ENCODE results near the gene ATP8B3. TPM values are rescaled to one million over a fixed set of nuclear protein-coding genes. Genes with fewer than 3 reads are reported as not detected.

The ATP8B3 gene
- total RNA-seq, 1 experiment from 2014 or later: 6.5 TPM

DNA sequence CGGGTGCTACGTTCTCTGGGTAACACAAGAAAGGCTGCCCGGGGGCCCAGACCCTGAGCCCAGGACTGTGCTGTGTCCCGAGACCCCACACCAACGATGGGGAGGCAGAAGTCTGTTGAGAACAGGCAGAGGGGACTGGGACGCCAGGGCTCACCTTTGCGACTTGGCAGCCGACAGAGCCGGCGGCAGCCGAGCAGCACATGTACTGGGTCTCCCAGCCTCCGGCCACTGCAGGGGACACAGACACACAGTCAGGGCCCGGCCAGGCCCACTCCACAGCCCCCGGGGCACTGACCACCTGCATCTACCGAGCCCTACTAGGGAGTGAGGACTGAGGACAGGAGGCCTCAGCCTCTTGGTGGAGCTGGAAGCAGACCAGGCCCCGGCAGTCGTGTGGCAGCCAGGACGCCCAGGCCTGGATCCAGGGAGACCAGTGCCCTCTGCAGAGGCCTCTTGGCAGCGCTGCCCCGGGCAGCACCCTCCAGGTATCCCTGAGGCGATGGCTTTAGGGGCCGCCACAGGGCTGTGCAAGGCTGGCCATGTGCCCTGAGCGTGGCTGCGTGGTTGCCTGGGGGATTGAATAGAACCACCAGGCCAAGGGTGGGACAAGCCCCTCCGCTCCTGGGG lies 5.6 kb upstream of the ATP8B3 start:
- no peak for DNase-seq (ENCODE audit: low read depth)

DNA sequence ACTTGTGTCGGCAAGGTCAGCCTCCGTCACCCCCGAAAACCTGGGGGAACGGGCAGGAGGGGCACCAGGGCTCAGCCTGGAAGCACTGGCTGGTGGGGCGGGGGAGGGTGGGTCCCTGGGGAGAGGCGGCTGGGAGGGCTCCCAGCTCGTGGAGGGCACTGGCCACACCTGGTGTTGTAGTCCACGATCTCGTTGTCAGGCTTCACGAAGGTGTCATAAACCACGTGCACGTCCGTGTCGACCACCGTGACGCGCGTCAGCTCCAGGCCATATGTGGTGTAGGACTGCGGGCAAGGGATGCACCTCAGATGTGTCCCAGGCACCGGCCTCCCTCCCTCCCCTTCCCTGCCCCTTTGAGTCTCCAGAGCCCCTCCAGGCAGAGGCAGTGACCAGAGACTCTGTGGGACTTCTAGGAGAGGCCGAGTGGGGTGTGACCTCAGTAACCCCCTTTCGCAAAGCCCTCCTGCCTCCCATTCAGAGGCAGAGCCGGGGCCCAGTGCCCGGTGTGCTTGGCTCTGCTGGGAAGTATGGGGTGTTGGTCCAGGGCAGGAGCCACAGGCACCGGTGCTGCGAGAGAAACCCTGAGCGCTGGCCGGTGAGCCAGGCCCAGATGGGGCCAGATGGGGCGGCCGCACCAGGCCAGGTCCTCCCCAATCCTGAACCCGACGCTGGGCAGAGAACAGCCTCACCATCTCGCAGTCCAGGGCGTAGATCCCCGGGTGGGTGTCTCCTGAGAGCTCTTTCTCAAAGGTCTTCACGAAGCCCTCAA lies 4.6 kb upstream of the ATP8B3 start:
- no peak for DNase-seq (ENCODE audit: low read depth)

DNA sequence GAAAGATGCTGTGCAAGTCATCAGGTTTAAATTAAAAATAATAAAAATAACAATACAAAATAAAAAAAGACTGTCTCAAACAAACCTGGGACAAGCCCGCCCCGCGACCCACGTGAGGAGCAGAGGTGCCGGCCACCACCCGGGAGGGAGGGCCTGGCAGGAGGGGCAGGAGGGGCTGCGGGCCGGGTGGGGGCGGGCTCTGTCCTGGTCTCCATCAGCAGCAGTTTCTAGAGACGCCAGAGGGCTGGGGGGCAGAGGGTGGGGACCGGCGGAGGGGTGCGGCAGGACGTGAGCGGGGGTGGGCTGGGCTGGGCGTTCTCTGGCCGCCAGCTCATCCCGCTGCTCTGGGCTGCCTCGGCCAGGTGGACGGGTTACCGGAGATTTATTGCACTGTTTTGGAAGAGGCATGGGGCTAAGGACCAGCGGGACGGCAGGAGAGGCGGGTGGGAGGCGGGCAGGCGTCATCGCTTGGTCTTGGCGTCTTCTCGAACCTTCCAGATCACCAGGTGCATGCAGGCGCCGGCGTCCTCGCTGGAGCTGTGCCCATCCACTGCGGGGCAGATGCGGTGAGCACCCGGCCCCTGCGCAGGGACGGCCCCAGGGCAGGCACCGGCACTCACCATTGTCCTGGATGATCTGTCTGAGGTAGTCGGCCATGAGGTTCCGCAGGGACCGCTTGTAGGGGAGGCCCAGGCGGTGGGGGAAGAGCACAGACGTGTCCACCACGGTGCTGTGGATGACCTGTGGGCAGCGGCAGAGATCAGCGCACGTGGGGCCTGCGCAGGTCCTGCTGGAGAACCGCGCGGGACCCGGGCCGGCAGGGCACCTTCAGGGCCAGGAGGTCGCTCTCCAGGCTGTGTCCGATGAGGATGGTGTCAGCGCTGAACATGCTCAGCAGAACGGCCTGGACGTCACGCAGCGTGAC lies 3.8 kb upstream of the ATP8B3 start:
- DNase-seq (ENCODE audit: low read depth): no peak

DNA sequence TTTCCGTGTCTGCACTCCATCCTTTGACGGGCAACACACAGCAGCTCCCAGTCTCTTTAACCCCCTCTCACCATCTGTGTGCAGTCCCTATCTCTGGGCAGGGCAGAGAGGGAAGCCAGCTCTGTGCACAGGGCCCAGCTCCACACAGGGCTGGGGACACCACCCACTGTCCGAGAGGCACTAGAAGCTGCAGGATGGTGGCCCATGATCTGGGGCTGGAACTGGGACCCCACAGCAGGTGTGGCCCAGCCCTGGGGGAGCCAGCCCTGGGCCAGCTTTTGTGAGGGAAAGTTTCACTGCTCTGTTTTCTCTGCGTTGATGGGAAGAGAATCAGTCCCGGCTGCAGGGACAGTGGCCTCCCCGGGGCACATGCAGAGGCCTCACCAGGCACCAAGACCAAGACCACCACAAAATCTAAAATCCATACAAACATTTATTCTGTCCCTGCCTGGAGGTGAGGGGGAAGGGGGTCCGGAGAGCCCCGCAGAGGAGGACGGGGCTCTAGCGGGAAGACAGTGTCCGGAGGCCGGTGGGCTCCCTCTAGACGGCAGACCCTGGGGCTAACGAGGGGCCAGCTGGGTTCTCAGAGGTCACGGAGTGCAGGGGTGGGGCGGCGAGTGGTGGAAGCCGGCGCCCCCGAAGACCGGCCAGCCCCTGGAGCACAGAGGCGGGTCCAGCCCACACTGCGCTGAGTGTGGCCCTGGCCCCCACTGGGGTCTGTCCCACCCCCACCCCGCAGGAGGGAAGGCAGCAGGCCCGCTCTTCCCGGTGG lies 2.9 kb upstream of the ATP8B3 start:
- DNase-seq (ENCODE audit: low read depth): no peak

DNA sequence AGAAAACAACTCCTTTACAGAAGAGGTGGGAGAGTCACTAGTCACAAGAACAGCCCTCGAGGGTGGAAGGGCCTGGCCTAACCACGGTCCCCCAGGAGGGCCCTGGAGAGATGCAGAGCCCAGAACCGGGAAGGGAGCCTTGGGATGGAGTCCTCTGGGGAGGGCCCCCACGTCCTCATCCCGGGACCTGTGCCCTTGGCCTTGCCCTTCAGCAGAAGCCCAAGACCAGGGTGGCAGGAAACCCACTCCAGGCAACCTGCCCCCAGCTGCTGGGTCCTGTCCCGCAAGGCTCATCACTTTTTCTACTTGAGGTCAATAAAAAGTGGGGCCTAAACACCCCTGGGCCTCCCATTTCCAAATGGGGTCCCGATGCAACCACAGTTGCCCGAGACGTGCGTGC lies 2.3 kb upstream of the ATP8B3 start:
- no peak for DNase-seq (ENCODE audit: low read depth)

DNA sequence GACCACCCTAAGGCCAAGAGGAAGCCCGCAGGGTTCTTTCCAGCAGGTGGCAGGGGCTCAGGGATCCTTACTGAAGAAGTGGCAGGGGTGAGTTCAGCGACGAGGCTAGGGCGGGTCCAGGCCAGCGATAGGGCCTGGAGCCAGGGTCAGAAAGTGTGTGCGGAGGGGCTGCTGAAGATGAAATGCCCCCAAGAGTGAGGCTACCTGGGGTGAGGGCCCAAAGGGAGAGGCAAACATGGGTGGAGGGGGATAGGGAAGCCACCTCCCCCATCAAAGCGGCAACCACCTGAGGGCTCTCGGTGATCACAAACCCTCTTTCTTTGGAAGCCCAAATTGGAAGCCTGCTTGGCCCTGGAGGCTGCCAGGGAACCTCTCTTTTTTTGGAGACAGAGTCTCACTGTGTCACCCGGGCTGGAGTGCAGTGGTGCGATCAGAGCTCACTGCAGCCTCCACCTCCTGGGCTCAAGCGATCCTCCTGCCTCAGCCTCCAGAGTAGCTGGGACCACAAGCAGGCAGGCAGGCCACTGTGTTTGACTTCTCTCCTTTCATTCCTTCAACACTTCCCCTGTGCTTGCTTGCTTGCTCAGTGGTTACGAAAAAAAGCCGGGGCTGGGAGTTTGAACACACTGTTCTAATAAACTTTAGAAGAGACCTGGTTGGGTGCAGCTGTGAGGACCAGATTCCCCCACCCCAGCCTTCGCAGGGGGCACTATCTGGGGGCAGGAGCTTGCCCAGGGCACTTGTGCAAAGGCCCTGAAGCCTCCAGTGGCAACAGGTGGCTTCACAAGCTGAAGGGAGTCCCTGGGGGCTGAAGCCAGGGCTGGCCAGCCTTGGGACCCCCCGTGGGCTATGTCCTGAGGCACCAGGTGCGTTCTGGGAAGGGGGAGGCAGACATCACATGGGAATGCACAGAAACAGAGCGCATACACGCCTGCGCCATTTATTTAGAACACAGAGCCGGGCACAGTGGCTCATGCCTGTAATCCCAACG lies 1.4 kb upstream of the ATP8B3 start:
- DNase-seq (ENCODE audit: low read depth): no peak

DNA sequence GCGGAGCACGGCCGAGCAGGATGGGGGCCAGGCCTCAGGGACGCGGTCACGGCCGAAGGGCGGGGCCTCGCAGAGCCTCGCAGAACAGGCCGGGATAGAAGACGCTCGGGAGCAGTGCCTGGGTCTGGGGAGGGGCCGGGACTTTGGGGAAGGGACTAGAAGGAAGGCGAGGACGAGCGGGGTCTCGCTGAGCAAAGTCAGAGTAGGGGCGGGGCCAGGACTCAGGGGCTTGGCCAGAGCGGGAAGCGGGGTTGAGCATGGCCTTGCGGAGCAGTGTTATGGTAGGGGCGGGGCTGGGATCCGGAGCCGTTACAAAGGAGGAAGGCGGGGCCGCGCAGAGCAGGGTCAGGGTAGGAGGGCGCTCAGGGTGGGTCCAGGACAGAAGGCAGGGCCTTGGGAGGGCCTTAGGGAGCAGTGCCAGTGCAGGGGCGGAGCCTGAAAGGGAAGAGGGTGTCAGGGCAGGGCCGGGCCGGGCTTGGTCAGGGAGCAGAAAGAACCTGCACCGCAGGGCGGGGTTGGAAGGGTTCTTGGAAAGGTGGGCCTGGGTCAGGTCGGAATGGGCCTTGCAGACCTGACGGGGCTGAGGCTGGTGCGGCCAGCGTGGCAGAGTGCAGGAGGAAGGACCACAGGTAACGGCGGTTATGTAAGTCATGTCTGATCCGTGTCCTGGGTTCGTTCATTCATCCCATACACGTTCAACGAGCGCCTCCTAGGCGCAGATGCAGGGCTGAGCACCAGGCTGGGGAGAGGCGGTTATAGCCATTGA lies 533 bp upstream of the ATP8B3 start:
- peak; percentile 93 for DNase-seq (ENCODE audit: low read depth)

DNA sequence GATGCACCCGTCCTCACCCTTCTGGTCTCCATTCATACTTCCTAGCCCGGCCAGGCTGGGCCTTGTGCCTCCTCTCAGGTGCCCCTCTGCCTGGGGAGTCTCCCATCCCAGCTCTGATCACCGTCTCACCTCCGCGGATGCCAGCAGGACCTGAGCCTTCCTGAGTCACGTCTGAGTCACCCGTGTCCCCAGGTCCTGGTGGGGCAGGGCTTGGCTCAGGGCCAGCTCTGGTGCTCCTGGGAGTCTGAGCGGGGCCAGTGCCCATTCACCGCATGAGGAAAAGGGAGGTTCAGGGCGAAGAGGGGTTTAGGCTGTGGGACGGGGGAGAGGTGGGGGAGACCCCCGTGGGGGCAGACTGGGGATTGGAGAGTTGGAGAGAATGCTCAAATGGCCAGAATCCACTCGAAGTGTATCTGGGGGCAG lies 593 bp downstream of the ATP8B3 start:
- DNase-seq (ENCODE audit: low read depth): peak; percentile 68

DNA sequence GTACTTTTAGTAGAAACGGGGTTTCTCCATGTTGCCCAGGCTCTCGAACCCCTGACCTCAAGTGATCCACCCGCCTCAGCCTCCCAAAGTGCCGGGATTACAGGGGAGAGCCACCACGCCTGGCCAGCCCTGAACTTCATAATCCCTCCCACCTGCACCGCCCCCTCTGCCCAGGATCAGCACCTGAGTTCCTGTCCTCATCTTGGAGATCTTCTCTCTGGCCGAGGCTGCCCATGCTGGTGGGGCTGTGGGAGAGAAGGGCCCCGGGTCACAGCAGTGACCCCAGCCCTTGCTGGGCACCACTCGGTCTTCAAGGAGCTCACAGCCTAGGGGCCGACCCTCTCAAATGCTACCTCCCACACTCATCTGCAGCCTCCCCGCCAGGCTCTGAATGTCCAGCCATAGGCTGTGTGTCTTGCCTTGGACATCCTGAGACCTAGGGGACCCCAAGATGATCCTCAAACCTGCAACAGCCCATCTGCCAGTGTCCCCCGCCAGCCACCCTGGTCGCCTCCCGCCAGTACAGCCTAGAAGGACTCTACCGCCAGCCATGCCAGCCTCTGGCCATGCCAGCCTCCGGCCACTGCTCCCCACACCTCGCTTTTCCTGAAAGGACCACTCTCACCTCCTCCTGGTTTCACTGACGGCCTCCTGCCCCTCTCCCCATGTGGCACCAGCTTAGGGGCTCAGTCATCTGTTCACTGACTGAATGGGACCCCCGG lies 1.5 kb downstream of the ATP8B3 start:
- DNase-seq (ENCODE audit: low read depth): no peak

DNA sequence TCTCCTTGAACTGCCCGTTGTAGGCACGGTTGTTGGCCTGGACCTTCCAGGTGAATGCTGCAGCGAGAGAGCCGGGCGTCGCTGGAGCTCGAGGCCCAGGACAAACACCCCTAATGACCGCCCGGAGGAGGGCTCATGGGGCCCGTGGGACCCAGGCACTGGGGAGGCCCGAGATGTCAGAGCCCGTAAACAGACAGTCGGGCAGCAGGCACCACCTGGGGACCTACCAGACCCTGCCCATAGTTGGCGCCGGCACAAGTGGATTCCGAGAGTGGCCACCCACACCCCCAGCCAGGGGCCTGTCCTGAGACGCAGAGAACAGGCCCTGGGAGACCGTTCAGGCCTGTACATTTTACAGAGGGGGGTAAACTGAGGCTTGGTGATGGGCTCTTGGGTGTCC lies 2.4 kb downstream of the ATP8B3 start:
- DNase-seq (ENCODE audit: low read depth): no peak

DNA sequence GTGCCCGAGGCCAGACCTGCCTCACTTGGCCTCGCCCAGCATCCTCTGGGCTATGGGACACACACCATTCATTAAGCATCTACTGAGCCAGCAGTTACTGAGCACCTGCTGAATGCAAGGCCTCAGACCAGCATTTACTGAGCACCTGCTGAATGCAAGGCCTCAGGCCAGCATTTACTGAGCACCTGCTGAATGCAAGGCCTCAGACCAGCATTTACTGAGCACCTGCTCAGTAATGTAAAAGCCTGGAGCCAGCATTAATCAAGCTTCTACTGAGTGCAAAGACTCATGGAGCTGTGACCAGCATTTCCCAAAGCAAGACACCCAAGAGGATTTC lies 3.7 kb downstream of the ATP8B3 start:
- DNase-seq (ENCODE audit: low read depth): no peak

DNA sequence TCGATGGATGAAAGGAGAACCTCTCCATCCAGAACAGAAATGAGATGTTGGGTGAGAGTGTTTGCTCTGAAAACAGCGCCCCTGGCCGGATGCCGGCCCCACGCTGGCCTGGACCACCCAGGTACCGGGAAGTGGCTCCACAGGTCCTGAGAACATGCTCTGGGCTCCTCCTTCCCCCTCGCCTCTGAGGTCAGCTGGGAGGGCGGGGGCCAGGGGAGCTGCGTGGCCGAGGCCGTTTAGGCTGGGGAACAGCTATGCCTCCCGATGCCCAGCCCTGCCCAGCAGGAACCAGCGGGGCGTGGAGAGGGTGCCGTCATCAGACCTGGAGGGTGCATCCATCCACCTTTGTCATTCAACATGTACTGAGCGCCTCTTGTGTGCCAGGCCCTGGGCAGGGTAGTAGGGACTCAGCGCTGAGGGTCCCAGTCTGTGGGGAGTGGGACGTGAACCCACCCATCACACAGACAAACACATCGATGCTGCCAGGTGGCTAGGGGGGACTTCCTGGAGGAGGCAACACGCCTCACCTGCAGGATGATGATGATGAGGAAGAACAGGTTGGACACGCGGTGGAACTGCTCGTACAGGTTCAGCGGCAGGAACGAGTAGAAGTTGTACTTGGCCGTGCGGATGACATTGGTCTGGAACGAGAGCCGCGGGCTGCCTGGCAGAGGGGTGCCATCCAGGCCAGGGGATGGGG lies 4.2 kb downstream of the ATP8B3 start:
- no peak for DNase-seq (ENCODE audit: low read depth)

DNA sequence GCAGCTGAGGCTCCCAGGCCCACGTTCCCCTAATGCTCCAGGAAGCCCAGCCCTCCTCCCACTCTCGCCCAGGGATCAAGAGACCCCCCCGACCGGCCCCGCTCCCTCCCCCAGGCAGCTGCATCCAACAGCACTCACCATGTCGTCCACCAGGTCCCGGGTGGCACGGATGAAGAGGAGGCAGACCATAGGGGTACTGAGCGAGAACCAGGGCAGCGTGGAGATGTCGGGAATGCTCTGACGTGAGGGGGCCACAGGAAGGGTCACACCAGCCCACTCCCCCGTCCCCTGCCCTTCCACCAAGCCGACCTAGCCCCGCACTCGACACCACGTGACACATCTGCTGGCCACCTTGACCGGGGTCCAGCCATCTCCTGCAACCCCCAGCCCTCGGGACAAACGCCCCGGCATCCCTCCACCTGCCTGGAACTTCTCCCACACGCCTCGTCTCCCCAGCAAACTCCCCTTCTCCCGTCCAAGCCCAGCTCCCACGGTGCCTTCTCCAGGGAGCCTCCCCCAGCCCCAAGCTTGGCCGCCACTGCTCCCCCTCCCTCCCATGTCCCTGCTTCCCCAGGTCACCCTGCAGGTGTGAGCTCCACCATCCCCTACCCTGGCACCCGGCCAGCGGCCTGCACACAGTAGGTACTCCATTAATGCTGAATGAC lies 4.9 kb downstream of the ATP8B3 start:
- no peak for DNase-seq (ENCODE audit: low read depth)

DNA sequence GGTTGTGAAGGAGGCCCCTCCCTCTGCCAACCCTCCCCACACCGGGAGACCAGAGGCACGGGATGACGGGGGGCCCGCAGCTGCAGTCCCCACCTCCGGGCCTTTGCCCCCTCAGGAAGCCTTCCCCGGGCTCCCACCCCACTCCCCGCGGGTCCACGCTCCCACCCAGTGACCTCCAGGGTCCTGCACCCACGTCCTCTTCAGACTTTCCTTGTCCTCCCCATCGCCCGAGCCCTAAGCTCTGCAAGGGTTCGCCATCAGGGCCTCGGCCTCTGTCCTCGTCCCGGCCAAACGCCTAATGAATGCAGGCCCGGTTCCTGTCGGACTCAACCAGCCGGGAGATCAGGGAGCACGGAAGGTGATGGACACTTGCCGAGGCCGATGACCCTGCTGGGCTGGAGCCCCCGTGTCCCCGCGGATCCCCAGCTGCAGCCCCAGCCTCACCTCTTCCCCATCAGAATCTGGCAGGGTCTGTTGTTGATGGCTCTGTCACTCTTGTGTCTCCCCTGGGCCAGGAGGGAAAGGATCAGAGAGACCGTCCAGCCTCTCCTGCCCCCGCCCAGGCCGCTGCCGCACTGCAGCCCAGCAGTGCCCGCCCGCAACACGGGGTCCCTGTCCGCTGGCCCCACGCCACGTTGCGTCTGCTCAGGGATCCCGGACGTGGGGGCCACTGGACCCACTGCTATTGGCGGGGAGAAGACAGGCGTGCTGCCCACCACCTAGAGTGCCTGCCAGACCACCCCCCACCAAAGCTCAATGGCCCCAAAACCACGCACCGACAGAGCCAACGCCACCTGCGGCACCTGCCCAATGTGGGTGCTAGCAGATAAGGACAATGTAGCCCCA lies 5.7 kb downstream of the ATP8B3 start:
- no peak for DNase-seq (ENCODE audit: low read depth)

DNA sequence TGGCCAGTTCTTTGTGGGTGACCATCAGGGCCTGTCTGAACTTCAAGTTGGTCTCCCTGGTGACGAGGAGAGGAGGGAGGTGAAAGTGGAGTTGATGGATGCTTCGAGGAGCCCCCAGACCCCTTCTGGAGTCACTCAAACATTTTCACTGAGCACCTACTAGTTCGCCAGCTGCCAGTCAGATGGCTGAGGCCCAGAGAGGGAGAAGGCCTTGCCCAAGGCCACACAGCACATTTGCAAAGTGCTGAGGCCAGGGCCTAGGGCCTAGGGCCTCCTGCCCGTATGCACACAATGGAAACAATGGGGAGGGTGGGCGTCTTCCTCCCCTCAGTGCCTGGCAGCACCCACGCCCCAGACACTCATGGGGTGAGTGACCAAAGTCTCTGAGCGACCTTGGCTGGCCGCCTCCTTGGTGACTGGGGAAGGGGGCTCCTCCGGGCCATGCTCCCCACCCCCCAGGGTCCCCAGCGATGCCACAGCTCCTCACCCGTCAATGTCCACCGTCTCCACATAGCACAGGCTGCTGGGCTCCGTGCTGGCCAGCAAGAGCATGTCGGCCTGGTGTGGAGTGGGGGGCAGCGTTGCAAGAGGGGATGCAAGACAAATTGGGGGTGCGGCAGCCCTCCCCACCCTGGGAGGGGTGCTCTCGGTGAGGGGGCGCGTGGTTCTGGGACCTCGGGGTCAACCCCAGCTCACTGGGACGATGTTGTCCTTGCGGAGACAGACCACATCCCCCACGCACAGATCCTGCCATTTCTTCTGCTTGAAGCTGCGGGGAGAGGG lies 6.5 kb downstream of the ATP8B3 start:
- DNase-seq (ENCODE audit: low read depth): no peak

DNA sequence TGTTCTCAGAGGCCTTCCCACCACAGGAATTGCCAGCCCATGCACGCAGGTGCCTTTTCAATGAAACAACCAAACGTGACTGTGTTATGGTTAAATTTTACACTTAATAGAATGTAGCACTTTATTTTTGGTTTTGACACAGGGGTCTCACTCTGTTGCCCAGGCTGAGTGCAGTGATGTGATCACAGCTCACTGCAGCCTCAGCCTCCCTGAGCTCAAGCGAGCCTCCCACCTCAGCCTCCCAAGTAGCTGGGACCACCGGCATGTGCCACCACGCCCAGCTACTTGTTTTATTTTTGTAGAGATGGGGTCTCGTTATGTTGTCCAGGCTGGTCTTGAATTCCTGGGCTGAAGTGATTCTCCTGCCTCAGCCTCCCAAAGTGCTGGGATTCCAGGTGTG lies 7.2 kb downstream of the ATP8B3 start:
- DNase-seq (ENCODE audit: low read depth): no peak
